Naive thymus-derived CD8-positive, alpha-beta T cell (primary cell): Measurements from ENCODE around the gene LMO1. TPM values are rescaled to one million over a fixed set of nuclear protein-coding genes. Genes with fewer than 3 reads are reported as not detected.

Experiments used
- ATAC-seq, 2 donors: fragments of 150-1000 bp; cut with Tn5 transposase in 1 of 2; sonication (Bioruptor Pico), chemical (Tn5 transposase) in 1 of 2; 1 replicate in 1 of 2; 2 replicates in 1 of 2; pipeline ENCODE4 v1.10.0; 2021; ENCODE audit warnings: mild to moderate bottlenecking in 2 of 2, moderate library complexity in 2 of 2
- POLR2A ChIA-PET: fragments of 350-600 bp; sonication (Branson Sonifier 250); formaldehyde crosslinking; loops from one replicate; lab custom pipeline; 2021; ENCODE audit warnings: antibody characterized with exemption; lab: Charles Lee
- DNase-seq, 10 donors: peaks; one replicate each; pipeline versions ENCODE4 v3.0.0 to v3.0.0-alpha.2; 2020 to 2022
- H3K27ac Mint-ChIP-seq, 10 donors: one replicate each; pipeline ENCODE4 v1.8.0; 2020 to 2022; ENCODE audit warnings: mild to moderate bottlenecking in 10 of 10, mixed read lengths in 10 of 10, moderate library complexity in 4 of 10, inconsistent platforms in 1 of 10
- H3K27me3 Mint-ChIP-seq, 5 donors: one replicate each; pipeline ENCODE4 v1.8.0; 2021 to 2022; ENCODE audit warnings: mixed read lengths in 5 of 5
- H3K36me3 Mint-ChIP-seq, 3 donors: one replicate each; pipeline ENCODE4 v1.8.0; 2020 to 2022; ENCODE audit warnings: mixed read lengths in 3 of 3, mild to moderate bottlenecking in 2 of 3, inconsistent platforms in 1 of 3
- H3K4me1 Mint-ChIP-seq, 4 donors: one replicate each; pipeline ENCODE4 v1.8.0; 2021 to 2022; ENCODE audit warnings: mixed read lengths in 4 of 4
- H3K4me3 Mint-ChIP-seq, 10 donors: one replicate each; pipeline ENCODE4 v1.8.0; 2020 to 2022; ENCODE audit warnings: mild to moderate bottlenecking in 10 of 10, mixed read lengths in 10 of 10, moderate library complexity in 6 of 10, inconsistent platforms in 1 of 10
- H3K9me3 Mint-ChIP-seq, 9 donors: one replicate each; pipeline ENCODE4 v1.8.0; 2020 to 2022; ENCODE audit warnings: mixed read lengths in 9 of 9, mild to moderate bottlenecking in 3 of 9, inconsistent platforms in 1 of 9, moderate library complexity in 1 of 9
- polyA plus RNA-seq, 3 donors: library from polyadenylated mRNA; unstranded; fragments of 300-500 nt; fragmentation: Illumina TruSeq; gene quantifications; one replicate each; pipeline ENCODE4 v1.2.3, GENCODE V29; 2021
- total RNA-seq, 8 experiments: library from RNA in 2 of 8; stranded (reverse) in 2 of 8; gene quantifications; one replicate each; pipeline ENCODE4 v1.2.3 and lab custom pipeline; 2021 to 2026

Gene LMO1
- total and polyA plus RNA-seq, 5 experiments from 2014 or later: not detected

DNA sequence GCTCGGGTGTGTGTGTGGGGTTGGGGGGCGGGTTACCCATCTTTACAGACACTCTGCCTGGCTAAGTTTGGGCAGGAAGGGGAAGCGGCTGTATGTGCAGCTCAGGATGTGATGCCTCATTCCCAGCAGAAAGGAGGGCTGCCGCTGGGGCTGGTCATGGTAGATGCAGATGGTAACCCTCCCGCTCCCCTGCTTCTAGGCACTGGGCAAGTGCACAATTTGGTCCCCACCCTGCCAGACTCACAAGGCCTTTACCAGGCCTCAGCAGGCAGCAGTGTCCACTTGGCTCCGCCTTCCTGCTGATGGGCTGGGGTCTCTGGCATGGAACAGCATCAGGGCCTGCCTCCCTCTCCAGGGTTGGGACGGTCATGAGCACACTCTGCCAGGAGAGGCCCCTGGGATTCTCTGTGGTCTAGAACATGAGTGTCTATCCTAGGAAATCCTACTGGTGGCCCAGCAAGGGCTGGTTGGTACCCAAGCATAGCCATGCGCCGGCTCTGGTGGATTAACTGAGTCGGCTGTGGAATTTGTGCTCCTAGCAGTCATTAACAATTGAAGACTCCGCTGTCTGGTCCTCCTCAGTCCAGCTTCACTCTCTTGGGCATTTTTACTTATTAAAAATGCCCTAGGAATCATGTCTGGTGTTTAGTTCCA lies 4.2 kb downstream of the LMO1 start:
- Mint-ChIP-seq H3K27me3 (peaks cover 17 to 65% (median 39%) of the 10 kb centered on the region in 5 donors), H3K27ac (no peak overlapping the region), H3K9me3 (no peaks in the 10 kb centered on the region), H3K36me3 (no peaks in the 10 kb centered on the region), H3K4me1 (peaks cover 6 to 17% (median 14%) of the 10 kb centered on the region in 4 donors), H3K4me3 (no peak overlapping the region)
- DNase-seq: peak in 1 of 10 donors; percentile 8
- no peak for ATAC-seq
- POLR2A ChIA-PET: interaction anchor here (0.6 kb wide), 1 partner anchor 985 kb away, joined by 4 read pairs; no protein-coding TSS in a partner anchor

DNA sequence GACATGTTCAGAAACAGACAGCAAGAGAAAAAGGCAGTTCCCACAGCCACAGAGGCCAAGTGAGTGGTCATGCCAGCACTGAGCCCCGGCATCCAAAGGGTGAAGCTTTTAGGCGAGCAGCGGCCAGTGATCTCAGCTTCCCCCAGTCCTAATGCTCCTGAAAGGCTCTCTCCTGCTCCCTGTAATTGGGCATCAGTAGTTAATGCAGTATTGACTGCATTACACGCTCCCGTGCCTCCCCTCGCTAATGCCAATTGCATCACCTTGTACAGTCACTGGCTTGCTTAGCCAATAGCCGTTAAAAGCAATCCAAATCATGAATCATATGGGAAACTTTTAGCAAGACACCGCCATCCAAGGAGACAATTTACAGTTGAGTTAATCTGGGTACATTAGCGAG lies 4.9 kb downstream of the LMO1 start:
- no peak overlapping the region for H3K27ac Mint-ChIP-seq
- POLR2A ChIA-PET: no interaction called here
- no peaks in the 10 kb centered on the region for H3K36me3 Mint-ChIP-seq
- DNase-seq (peak in 1 of 10 donors; percentile 5), ATAC-seq (no peak)
- no peaks in the 10 kb centered on the region for H3K9me3 Mint-ChIP-seq
- peaks cover 2 to 12% (median 9%) of the 10 kb centered on the region in 4 donors for H3K4me1 Mint-ChIP-seq
- peaks cover 13 to 59% (median 32%) of the 10 kb centered on the region in 5 donors for H3K27me3 Mint-ChIP-seq
- H3K4me3 Mint-ChIP-seq: no peak overlapping the region

- Mint-ChIP-seq H3K36me3 (no peaks in the 10 kb centered on the region), H3K9me3 (no peaks in the 10 kb centered on the region), H3K27me3 (peaks cover 10 to 54% (median 30%) of the 10 kb centered on the region in 5 donors), H3K27ac (no peak overlapping the region), H3K4me1 (peaks cover 0 to 7% (median 4%) of the 10 kb centered on the region in 4 donors), H3K4me3 (no peak overlapping the region)
- ATAC-seq (no peak), DNase-seq (peak in 1 of 10 donors; percentile 2)
- POLR2A ChIA-PET: no interaction called here
Measured at GRCh38 chr11:8258289-8258688, 5.4 kb downstream of the LMO1 start.

- H3K27me3 Mint-ChIP-seq: peaks cover 10 to 46% (median 29%) of the 10 kb centered on the region in 5 donors
- H3K4me1 Mint-ChIP-seq: peaks cover 0 to 2% (median 0%) of the 10 kb centered on the region in 4 donors
- no peak overlapping the region for H3K27ac Mint-ChIP-seq
- no peaks in the 10 kb centered on the region for H3K36me3 Mint-ChIP-seq
- ATAC-seq: no peak
- H3K4me3 Mint-ChIP-seq: no peak overlapping the region
- H3K9me3 Mint-ChIP-seq: no peaks in the 10 kb centered on the region
- POLR2A ChIA-PET: no interaction called here
- DNase-seq: no peak
Measured at GRCh38 chr11:8257003-8257664, 6.5 kb downstream of the LMO1 start.

GRCh38 chr11:8256271-8257002 lies 7.2 kb downstream of the LMO1 start:
- no peaks in the 10 kb centered on the region for H3K36me3 Mint-ChIP-seq
- no peak for DNase-seq
- no peak for ATAC-seq
- peaks cover 4 to 39% (median 23%) of the 10 kb centered on the region in 5 donors for H3K27me3 Mint-ChIP-seq
- POLR2A ChIA-PET: no interaction called here
- no peak overlapping the region for H3K27ac Mint-ChIP-seq
- H3K4me3 Mint-ChIP-seq: no peak overlapping the region
- H3K4me1 Mint-ChIP-seq: no peaks in the 10 kb centered on the region
- no peaks in the 10 kb centered on the region for H3K9me3 Mint-ChIP-seq

DNA sequence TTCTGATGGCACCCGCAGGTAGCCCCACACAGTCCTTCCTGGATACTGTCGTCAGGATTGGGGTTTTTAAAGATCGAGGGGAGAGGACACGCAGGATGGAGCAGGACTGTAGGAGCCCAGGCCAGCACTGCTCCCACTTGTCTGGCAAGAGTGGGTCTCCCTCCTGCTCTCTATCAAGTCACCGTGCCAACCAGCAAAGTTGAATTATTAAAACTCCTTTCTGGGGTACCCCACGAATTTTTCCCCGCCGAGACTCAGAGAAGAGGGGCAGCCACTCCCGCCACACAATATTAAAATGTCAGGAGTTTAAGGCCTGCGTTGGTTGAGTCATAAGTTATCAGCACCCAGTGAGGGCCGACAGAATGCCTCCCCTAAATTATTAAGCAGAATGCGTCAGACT lies 10.1 kb downstream of the LMO1 start:
- H3K4me1 Mint-ChIP-seq: no peaks in the 10 kb centered on the region
- DNase-seq (no peak), ATAC-seq (no peak)
- H3K27ac Mint-ChIP-seq: no peak overlapping the region
- POLR2A ChIA-PET: no interaction called here
- H3K9me3 Mint-ChIP-seq: no peaks in the 10 kb centered on the region
- H3K36me3 Mint-ChIP-seq: no peaks in the 10 kb centered on the region
- peaks cover 2 to 12% (median 3%) of the 10 kb centered on the region in 5 donors for H3K27me3 Mint-ChIP-seq
- H3K4me3 Mint-ChIP-seq: no peak overlapping the region

- no peaks in the 10 kb centered on the region for H3K9me3 Mint-ChIP-seq
- ATAC-seq: no peak
- no peak for DNase-seq
- no peak overlapping the region for H3K27ac Mint-ChIP-seq
- H3K36me3 Mint-ChIP-seq: no peaks in the 10 kb centered on the region
- no peak overlapping the region for H3K4me3 Mint-ChIP-seq
- peaks cover 0 to 7% (median 4%) of the 10 kb centered on the region in 5 donors for H3K27me3 Mint-ChIP-seq
- H3K4me1 Mint-ChIP-seq: no peaks in the 10 kb centered on the region
- POLR2A ChIA-PET: no interaction called here
Measured at GRCh38 chr11:8252946-8253345, 10.7 kb downstream of the LMO1 start.

- ATAC-seq (no peak), DNase-seq (no peak)
- no peak overlapping the region for H3K4me3 Mint-ChIP-seq
- H3K4me1 Mint-ChIP-seq: no peaks in the 10 kb centered on the region
- H3K9me3 Mint-ChIP-seq: no peaks in the 10 kb centered on the region
- H3K27ac Mint-ChIP-seq: no peak overlapping the region
- POLR2A ChIA-PET: no interaction called here
- no peaks in the 10 kb centered on the region for H3K36me3 Mint-ChIP-seq
- peaks cover 0 to 7% (median 2%) of the 10 kb centered on the region in 5 donors for H3K27me3 Mint-ChIP-seq
Measured at GRCh38 chr11:8252388-8252787, 11.3 kb downstream of the LMO1 start.

DNA sequence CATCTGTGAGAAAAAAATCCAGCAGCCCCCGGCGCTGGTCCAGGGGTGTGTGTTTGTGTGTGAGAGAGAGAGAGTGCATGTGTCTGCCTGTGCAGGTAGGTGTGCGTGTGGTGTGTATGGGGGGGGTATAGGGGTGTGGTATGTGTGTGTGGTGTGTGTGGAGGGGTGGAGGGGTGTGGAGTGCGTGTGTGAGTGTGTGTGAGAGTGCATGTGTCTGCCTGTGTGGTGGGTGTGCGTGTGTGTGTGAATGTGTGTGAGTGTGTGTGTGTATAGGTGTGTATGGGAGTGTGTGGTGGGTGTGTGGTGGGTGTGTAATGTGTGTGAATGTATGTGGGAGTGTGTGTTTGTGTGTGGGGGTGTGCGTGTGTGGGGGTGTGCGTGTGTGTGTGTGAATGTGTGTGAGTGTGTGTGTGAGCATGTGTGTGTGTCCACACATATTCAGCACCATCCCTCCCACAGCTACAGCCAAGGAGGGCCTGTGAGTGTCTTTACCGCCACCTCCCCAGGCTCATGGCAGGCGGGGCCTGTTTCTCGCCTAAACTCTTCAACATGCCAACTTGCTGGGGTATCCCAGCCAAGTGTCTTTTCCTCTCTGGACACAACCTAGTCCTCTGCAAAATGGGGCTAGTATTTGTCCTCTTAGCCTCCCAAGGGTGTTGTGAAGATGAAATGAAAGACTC lies 11.9 kb downstream of the LMO1 start:
- Mint-ChIP-seq H3K36me3 (no peaks in the 10 kb centered on the region), H3K4me3 (no peak overlapping the region), H3K9me3 (no peaks in the 10 kb centered on the region), H3K27me3 (peaks cover 0 to 11% (median 2%) of the 10 kb centered on the region in 5 donors), H3K27ac (no peak overlapping the region), H3K4me1 (no peaks in the 10 kb centered on the region)
- POLR2A ChIA-PET: no interaction called here
- no peak for ATAC-seq
- no peak for DNase-seq

DNA sequence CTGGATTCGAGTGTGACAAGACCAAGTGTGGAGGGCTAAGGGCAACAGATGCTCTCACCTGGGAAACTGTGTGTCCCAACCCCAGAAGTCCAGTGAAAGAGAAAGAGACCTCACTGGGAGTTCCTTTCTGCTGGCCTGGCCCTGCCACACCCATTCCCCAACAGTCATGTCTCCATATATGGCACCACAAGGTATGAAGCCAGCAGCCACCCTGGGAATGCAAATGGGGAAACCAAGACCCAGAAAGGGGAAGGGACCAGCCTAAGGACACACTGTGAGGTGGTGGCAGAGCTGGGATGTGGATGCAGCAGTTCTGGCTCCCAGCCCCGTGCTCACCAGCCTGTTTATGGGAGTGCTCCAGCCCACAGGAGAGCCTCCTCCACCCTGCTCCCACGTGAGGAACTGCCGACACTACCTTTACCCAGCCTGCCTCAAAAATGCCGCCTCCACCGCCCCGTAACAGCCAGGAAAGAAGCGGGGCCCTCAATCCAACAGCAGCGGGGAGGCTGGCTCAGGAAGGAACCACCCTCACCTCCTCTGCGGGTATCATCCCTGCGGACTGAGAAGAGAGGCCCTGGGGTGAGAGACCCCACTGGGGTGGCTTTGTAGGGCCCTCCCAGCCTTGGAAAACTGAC lies 12.6 kb downstream of the LMO1 start:
- Mint-ChIP-seq H3K36me3 (no peaks in the 10 kb centered on the region), H3K27me3 (peaks cover under 1 to 11% (median 2%) of the 10 kb centered on the region in 5 donors), H3K4me3 (no peak overlapping the region), H3K9me3 (no peaks in the 10 kb centered on the region), H3K4me1 (no peaks in the 10 kb centered on the region), H3K27ac (no peak overlapping the region)
- DNase-seq (no peak), ATAC-seq (no peak)
- POLR2A ChIA-PET: no interaction called here

GRCh38 chr11:8250434-8250833 lies 13.2 kb downstream of the LMO1 start:
- Mint-ChIP-seq H3K36me3 (no peaks in the 10 kb centered on the region), H3K9me3 (no peaks in the 10 kb centered on the region), H3K4me1 (no peaks in the 10 kb centered on the region), H3K27me3 (peaks cover 2 to 11% (median 7%) of the 10 kb centered on the region in 5 donors), H3K27ac (no peak overlapping the region), H3K4me3 (no peak overlapping the region)
- no peak for ATAC-seq
- DNase-seq: no peak
- POLR2A ChIA-PET: no interaction called here

DNA sequence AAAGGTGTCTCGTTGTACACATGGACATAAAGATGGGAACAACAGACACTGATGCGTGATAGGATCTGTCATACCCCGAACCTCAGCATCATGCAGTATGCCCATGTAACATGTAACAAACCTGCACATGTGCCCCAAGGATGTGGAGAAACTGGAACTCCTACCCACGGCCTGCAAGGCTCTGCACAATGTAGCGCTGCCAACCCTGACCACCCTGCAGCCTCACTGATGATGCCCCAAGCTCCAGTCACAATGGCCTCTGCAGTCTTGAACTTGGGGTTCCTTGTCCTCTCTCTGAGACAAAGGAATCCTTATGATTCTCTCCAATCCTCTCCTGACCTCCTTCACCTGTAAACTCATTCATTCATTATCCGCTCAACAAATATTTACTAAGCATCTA lies 14.2 kb downstream of the LMO1 start:
- Mint-ChIP-seq H3K4me3 (no peak overlapping the region), H3K4me1 (no peaks in the 10 kb centered on the region), H3K36me3 (no peaks in the 10 kb centered on the region), H3K27me3 (peaks cover 2 to 18% (median 8%) of the 10 kb centered on the region in 5 donors), H3K9me3 (no peaks in the 10 kb centered on the region), H3K27ac (no peak overlapping the region)
- DNase-seq (no peak), ATAC-seq (no peak)
- POLR2A ChIA-PET: no interaction called here
